CD14-positive monocyte (primary cell): ENCODE data around the gene DBNDD2. TPM values are rescaled to one million over a fixed set of nuclear protein-coding genes. Genes with fewer than 3 reads are reported as not detected.

ENCODE experiments used
- DNase-seq, 3 donors: peaks; one replicate each; pipeline ENCODE4 v3.0.0-alpha.2; 2011 to 2022
- H2AFZ ChIP-seq: 2 replicates; pipeline ENCODE4 v1.6.0; 2012; ENCODE audit warnings: mild to moderate bottlenecking, low read depth, low read length, inconsistent platforms; ENCODE audit not compliant: insufficient read depth, poor library complexity, severe bottlenecking
- H3K27ac ChIP-seq, 2 donors: 1 replicate in 1 of 2; 2 replicates in 1 of 2; pipeline ENCODE4 v1.5.1; 2012 to 2013; ENCODE audit warnings: low read length in 2 of 2, control low read depth in 1 of 2, inconsistent platforms in 1 of 2, low read depth in 1 of 2, mild to moderate bottlenecking in 1 of 2
- H3K27me3 ChIP-seq, 2 donors: one replicate each; pipeline versions ENCODE4 v1.6.0 to v1.6.1; 2011 to 2013; ENCODE audit warnings: low read length in 2 of 2; ENCODE audit not compliant: control insufficient read depth in 2 of 2, insufficient read depth in 2 of 2
- H3K36me3 ChIP-seq, 2 donors: replicated peaks in 1 of 2; 1 replicate in 1 of 2; 2 replicates in 1 of 2; pipeline versions ENCODE4 v1.5.1 to v1.6.1; 2012 to 2013; ENCODE audit warnings: low read length in 2 of 2, control low read depth in 1 of 2, inconsistent platforms in 1 of 2, mild to moderate bottlenecking in 1 of 2; ENCODE audit not compliant: insufficient read depth in 2 of 2, control insufficient read depth in 1 of 2
- H3K4me1 ChIP-seq, 2 donors: 1 replicate in 1 of 2; 2 replicates in 1 of 2; pipeline versions ENCODE4 v1.5.1 to v1.6.1; 2012 to 2013; ENCODE audit warnings: low read length in 2 of 2, control low read depth in 1 of 2, inconsistent platforms in 1 of 2, mild to moderate bottlenecking in 1 of 2, moderate library complexity in 1 of 2; ENCODE audit not compliant: insufficient read depth in 2 of 2, control insufficient read depth in 1 of 2
- H3K4me2 ChIP-seq: replicated peaks from 2 replicates; pipeline ENCODE3; 2012; ENCODE audit warnings: low read length, moderate library complexity, mild to moderate bottlenecking; ENCODE audit not compliant: poor library complexity, severe bottlenecking; ENCODE audit errors: extremely low read depth
- H3K4me3 ChIP-seq, 3 experiments: fragments of 200-600 bp in 1 of 3; sonication (generic) in 1 of 3; replicated peaks in 1 of 3; 1 replicate in 2 of 3; 2 replicates in 1 of 3; pipeline ENCODE4 v1.5.1; 2011 to 2013; ENCODE audit warnings: low read length in 3 of 3, mild to moderate bottlenecking in 3 of 3, control low read depth in 2 of 3, low read depth in 2 of 3, inconsistent platforms in 1 of 3, moderate library complexity in 1 of 3
- H3K79me2 ChIP-seq: 2 replicates; pipeline ENCODE4 v1.6.0; 2012; ENCODE audit warnings: mild to moderate bottlenecking, control low read depth, inconsistent platforms, low read length, moderate library complexity; ENCODE audit not compliant: insufficient read depth
- H3K9ac ChIP-seq: 2 replicates; pipeline ENCODE4 v1.6.0; 2017; ENCODE audit warnings: low read length, mild to moderate bottlenecking; ENCODE audit not compliant: insufficient read depth, poor library complexity, severe bottlenecking
- H3K9me3 ChIP-seq, 2 donors: replicated peaks in 1 of 2; 1 replicate in 1 of 2; 2 replicates in 1 of 2; pipeline versions ENCODE4 v1.5.1 to v1.6.1; 2012 to 2013; ENCODE audit warnings: low read length in 2 of 2, control low read depth in 1 of 2; ENCODE audit not compliant: control insufficient read depth in 1 of 2, insufficient read depth in 1 of 2
- H4K20me1 ChIP-seq: 2 replicates; pipeline ENCODE4 v1.6.0; 2012; ENCODE audit warnings: mild to moderate bottlenecking, low read length, control low read depth, moderate library complexity; ENCODE audit not compliant: insufficient read depth
- H3K27ac Mint-ChIP-seq, 7 donors: one replicate each; pipeline ENCODE4 v1.8.0; 2020; ENCODE audit warnings: mild to moderate bottlenecking in 7 of 7, mixed read lengths in 7 of 7, moderate library complexity in 6 of 7, inconsistent platforms in 2 of 7
- H3K27me3 Mint-ChIP-seq, 3 donors: one replicate each; pipeline ENCODE4 v1.8.0; 2021 to 2022; ENCODE audit warnings: low read depth in 3 of 3, mild to moderate bottlenecking in 3 of 3, mixed read lengths in 3 of 3, moderate library complexity in 3 of 3, inconsistent platforms in 1 of 3
- H3K36me3 Mint-ChIP-seq, 2 donors: one replicate each; pipeline ENCODE4 v1.8.0; 2020; ENCODE audit warnings: mixed read lengths in 2 of 2, inconsistent platforms in 1 of 2, mild to moderate bottlenecking in 1 of 2
- H3K4me1 Mint-ChIP-seq: one replicate; pipeline ENCODE4 v1.8.0; 2020; ENCODE audit warnings: mild to moderate bottlenecking, mixed read lengths
- H3K4me3 Mint-ChIP-seq, 2 donors: one replicate each; pipeline ENCODE4 v1.8.0; 2020; ENCODE audit warnings: mild to moderate bottlenecking in 2 of 2, mixed read lengths in 2 of 2, moderate library complexity in 1 of 2
- H3K9me3 Mint-ChIP-seq, 7 donors: one replicate each; pipeline ENCODE4 v1.8.0; 2020 to 2022; ENCODE audit warnings: mixed read lengths in 7 of 7, mild to moderate bottlenecking in 6 of 7, moderate library complexity in 6 of 7, inconsistent platforms in 2 of 7
- CTCF ChIP-seq: fragments of 200-600 bp; IDR thresholded peaks from one replicate; pipeline ENCODE4 v1.8.0; 2022; ENCODE audit warnings: antibody characterized with exemption, mild to moderate bottlenecking
- WGBS: methylation state at CpG from one replicate; pipeline ENCODE4 v1.1.5; 2013; ENCODE audit warnings: missing lambda C conversion rate; ENCODE audit not compliant: insufficient coverage; 5-methylcytosine and 5-hydroxymethylcytosine counted together
- intact Hi-C, 2 donors: fragments of 100-400 bp; cut with micrococcal nuclease; formaldehyde crosslinking; loops; one replicate each; pipeline versions ENCODE4 v1.15.0 to v1.15.1; 2023
- polyA plus RNA-seq, 3 donors: library from polyadenylated mRNA; depleted of rRNA in 1 of 3; unstranded in 2 of 3; stranded (reverse) in 1 of 3; fragments of 300-500 nt in 2 of 3; fragments of >200 nt in 1 of 3; fragmentation: Illumina TruSeq in 2 of 3; gene quantifications; 1 replicate in 2 of 3; 2 replicates in 1 of 3; pipeline ENCODE4 v1.2.3, GENCODE V29; 2012 to 2021

DBNDD2 gene
- polyA plus RNA-seq, 3 donors: 15.6 to 22.1 (median 21.9) TPM

DNA sequence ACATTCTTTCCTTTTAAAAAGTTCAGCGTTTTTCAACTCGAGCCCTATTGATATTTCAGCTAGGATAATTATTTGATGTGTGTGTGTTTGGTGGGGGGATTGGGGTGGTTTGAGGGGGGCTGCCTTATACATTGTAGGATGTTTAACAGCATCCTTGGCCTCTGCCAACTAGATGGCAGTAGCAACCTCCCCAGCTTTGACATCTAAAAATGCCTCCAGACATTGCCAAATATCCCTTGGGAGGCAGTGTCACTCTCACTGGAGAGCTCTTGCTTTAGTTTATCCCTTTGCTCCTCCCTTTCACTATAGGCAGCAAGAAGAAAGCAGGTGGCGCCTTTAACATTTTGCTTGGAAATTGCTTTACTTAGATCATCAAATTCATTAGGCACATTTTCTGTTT lies 15.4 kb upstream of the DBNDD2 start:
- H3K36me3 Mint-ChIP-seq: no peaks in the 10 kb centered on the region
- H3K4me2 ChIP-seq: no peak overlapping the region
- peaks cover 2 to 10% (median 3%) of the 10 kb centered on the region in 3 donors for H3K27me3 Mint-ChIP-seq
- DNase-seq: no peak
- no peaks in the 10 kb centered on the region for H3K79me2 ChIP-seq
- H3K27ac ChIP-seq: no peak overlapping the region
- WGBS: no CpG with 5 or more reads among the region's 3 CpGs
- no peaks in the 10 kb centered on the region for H4K20me1 ChIP-seq
- no peak for TF ChIP-seq CTCF
- no peak overlapping the region for H2AFZ ChIP-seq
- H3K27me3 ChIP-seq: no peaks in the 10 kb centered on the region
- no peak overlapping the region for H3K4me3 Mint-ChIP-seq
- no peak overlapping the region for H3K4me3 ChIP-seq
- intact Hi-C loops: no loop called here
- no peak overlapping the region for H3K27ac Mint-ChIP-seq
- H3K9me3 ChIP-seq: no peaks in the 10 kb centered on the region
- H3K4me1 Mint-ChIP-seq: peaks cover 2% of the 10 kb centered on the region
- H3K9ac ChIP-seq: no peak overlapping the region
- H3K4me1 ChIP-seq: no peaks in the 10 kb centered on the region
- peaks cover 0 to 1% (median 0%) of the 10 kb centered on the region in 7 donors for H3K9me3 Mint-ChIP-seq
- no peaks in the 10 kb centered on the region for H3K36me3 ChIP-seq

GRCh38 chr20:45394221-45395113 lies 13.6 kb upstream of the DBNDD2 start:
- intact Hi-C loops: no loop called here
- peaks cover 2 to 5% (median 3%) of the 10 kb centered on the region in 7 donors for H3K9me3 Mint-ChIP-seq
- no peak overlapping the region for H3K4me3 Mint-ChIP-seq
- Histone ChIP-seq H3K27ac (no peak overlapping the region), H4K20me1 (no peaks in the 10 kb centered on the region), H3K9me3 (peaks cover 1 to 2% of the 10 kb centered on the region in 2 donors), H3K4me2 (no peak overlapping the region), H3K79me2 (no peaks in the 10 kb centered on the region), H3K4me3 (no peak overlapping the region), H3K27me3 (no peaks in the 10 kb centered on the region), H3K9ac (no peak overlapping the region), H3K4me1 (no peaks in the 10 kb centered on the region), H3K36me3 (no peaks in the 10 kb centered on the region), H2AFZ (no peak overlapping the region)
- no peak for TF ChIP-seq CTCF
- DNase-seq: no peak
- no peaks in the 10 kb centered on the region for H3K36me3 Mint-ChIP-seq
- peaks cover 0 to 10% (median 2%) of the 10 kb centered on the region in 3 donors for H3K27me3 Mint-ChIP-seq
- no peak overlapping the region for H3K27ac Mint-ChIP-seq
- peaks cover 2% of the 10 kb centered on the region for H3K4me1 Mint-ChIP-seq
- WGBS: 88% methylated on average over 17 of the region's 21 CpGs
